GM20000 (cell line): ENCODE measurements around the gene PLEKHA4.

Source experiments
- DNase-seq: peaks from one replicate; pipeline ENCODE4 v3.0.0; 2012; ENCODE audit warnings: low spot score
- CTCF ChIP-seq: IDR thresholded peaks from 2 replicates; pipeline ENCODE4 v1.5.1; 2012; ENCODE audit warnings: mild to moderate bottlenecking, control low read depth; ENCODE audit errors: extremely low read depth, missing control alignments

The PLEKHA4 gene

DNA sequence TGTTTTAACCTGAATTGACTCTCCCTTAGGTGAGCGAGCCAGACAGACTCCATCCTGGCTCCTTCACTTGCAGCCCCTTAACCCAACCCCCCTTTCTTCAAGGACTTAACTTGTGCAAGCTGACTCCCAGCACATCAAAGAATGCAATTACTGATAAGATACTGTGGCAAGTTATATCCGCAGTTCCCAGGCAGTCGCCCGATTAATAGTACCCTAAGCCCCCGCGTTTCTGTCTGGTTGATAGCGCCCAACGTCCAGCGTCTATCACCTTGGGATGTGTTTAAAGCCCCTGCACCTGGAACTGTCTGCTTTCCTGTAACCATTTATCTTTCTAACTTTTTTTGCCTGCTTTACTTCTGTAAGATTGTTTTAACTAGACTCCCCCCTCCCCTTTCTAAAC is 38.3 kb downstream of the PLEKHA4 start:
- no peak for DNase-seq
- TF ChIP-seq CTCF, result no peak

GRCh38 chr19:48826606-48827020 is 41.8 kb downstream of the PLEKHA4 start:
- DNase-seq, result no peak

DNA sequence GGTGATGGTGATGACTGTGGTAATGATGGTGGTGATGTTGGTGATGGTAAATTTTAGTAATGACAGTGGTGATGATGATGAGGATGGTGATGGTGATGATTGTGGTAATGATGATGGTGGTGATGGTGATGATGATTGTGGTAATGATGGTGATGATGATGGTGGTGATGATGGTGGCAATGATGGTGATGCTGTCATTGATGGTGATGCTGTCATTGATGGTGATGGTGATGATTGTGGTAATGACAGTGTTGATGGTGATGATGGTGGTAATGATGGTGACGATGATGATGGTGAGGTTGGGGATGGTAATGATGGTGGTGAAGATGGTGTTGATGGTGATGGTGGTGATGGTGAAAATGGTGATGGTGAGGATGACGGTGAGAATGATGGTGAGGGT is 45.9 kb downstream of the PLEKHA4 start:
- TF ChIP-seq CTCF, result no peak
- DNase-seq, result no peak

More at GRCh38 chr19:48826606-48827020, 41.8 kb downstream of the PLEKHA4 start:
- no peak for TF ChIP-seq CTCF

- DNase-seq, result no peak
- no peak for TF ChIP-seq CTCF
These were observed 46.8 kb downstream of the PLEKHA4 start for GRCh38 chr19:48821633-48822032.

- no peak for DNase-seq
- no peak for TF ChIP-seq CTCF
These were observed 49.0 kb downstream of the PLEKHA4 start for GRCh38 chr19:48819366-48819816.

GRCh38 chr19:48818234-48818820 is 50.1 kb downstream of the PLEKHA4 start:
- DNase-seq, result no peak
- TF ChIP-seq CTCF, result no peak

GRCh38 chr19:48817585-48818124 is 50.8 kb downstream of the PLEKHA4 start:
- TF ChIP-seq CTCF, result no peak
- no peak for DNase-seq
